Stomach (tissue), 9 donors: ENCODE results near the gene PCDHGA1. TPM values are rescaled to one million over a fixed set of nuclear protein-coding genes. Genes with fewer than 3 reads are reported as not detected.

Experiments used
- DNase-seq, 2 donors: peaks; one replicate each; pipeline versions ENCODE4 v3.0.0 to v3.0.0-alpha.2; 2013 to 2019
- H3K27ac ChIP-seq, 5 donors: fragments of 200-600 bp in 4 of 5; sonication (generic) in 4 of 5; one replicate each; pipeline ENCODE4 v1.5.1; 2013 to 2019; ENCODE audit warnings: mild to moderate bottlenecking in 1 of 5, moderate library complexity in 1 of 5
- H3K27me3 ChIP-seq, 3 donors: fragments of 200-600 bp; sonication (generic); one replicate each; pipeline ENCODE4 v1.5.1; 2017 to 2019; ENCODE audit warnings: mixed run types in 1 of 3
- H3K36me3 ChIP-seq, 4 donors: fragments of 200-600 bp; sonication (generic); 1 replicate in 3 of 4; 2 replicates in 1 of 4; pipeline ENCODE4 v1.5.1; 2016 to 2019
- H3K4me1 ChIP-seq, 4 donors: fragments of 200-600 bp; sonication (generic); one replicate each; pipeline ENCODE4 v1.5.1; 2016 to 2019
- H3K4me3 ChIP-seq, 4 donors: fragments of 200-600 bp; sonication (generic) in 3 of 4; one replicate each; pipeline ENCODE4 v1.5.1; 2016 to 2019; ENCODE audit warnings: mild to moderate bottlenecking in 1 of 4
- H3K9me3 ChIP-seq, 4 donors: fragments of 200-600 bp; sonication (generic); one replicate each; pipeline ENCODE4 v1.5.1; 2016 to 2019
- CTCF ChIP-seq, 7 experiments: fragments of 450-650 bp in 4 of 7; fragments of 200-600 bp in 3 of 7; sonication (generic) in 3 of 7; IDR thresholded peaks; one replicate each; pipeline ENCODE4 v1.5.1; 2016 to 2019; ENCODE audit warnings: antibody characterized with exemption in 7 of 7, control low read depth in 2 of 7, mild to moderate bottlenecking in 1 of 7
- EP300 ChIP-seq: sonication (generic); formaldehyde crosslinking; IDR thresholded peaks from one replicate; pipeline ENCODE4 v1.6.1; 2017; ENCODE audit warnings: antibody characterized with exemption
- POLR2A ChIP-seq, 4 donors: fragments of 450-650 bp; IDR thresholded peaks; one replicate each; pipeline ENCODE4 v1.6.1; 2016; ENCODE audit warnings: antibody characterized with exemption in 4 of 4, control low read depth in 2 of 4, mild to moderate bottlenecking in 1 of 4, moderate library complexity in 1 of 4
- POLR2AphosphoS5 ChIP-seq, 3 donors: sonication (generic); formaldehyde crosslinking; IDR thresholded peaks; one replicate each; pipeline ENCODE4 v1.6.1; 2016; ENCODE audit warnings: antibody characterized with exemption in 3 of 3
- WGBS, 5 donors: extraction: QIAGEN DNeasy Blood & Tissue Kit in 3 of 5; methylation state at CpG; one replicate each; pipeline versions ENCODE4 v1.1.5 to v1.1.7; 2013 to 2018; 5-methylcytosine and 5-hydroxymethylcytosine counted together
- intact Hi-C: fragments of 100-400 bp; cut with DNase I; formaldehyde crosslinking; loops from one replicate; pipeline ENCODE4 v1.15.1; 2023; ENCODE audit warnings: low total_unique reads
- polyA plus RNA-seq, 3 donors: library from polyadenylated mRNA; stranded (reverse); fragments of 200-250 nt; gene quantifications; one replicate each; pipeline ENCODE4 v1.2.3, GENCODE V29; 2013
- total RNA-seq, 5 donors: library from RNA; depleted of rRNA; stranded (reverse); fragments of >200 nt; gene quantifications; one replicate each; pipeline versions ENCODE4 v1.1.0 to v1.2.3, GENCODE V29; 2014 to 2016
- donor health status: healthy with polysubstance abuse.
- donor health status: Bipolar disorder and iron deficiency.
- donor health status: healthy.

The PCDHGA1 gene
- total and polyA plus RNA-seq, 8 donors, result 0.13 to 0.18 TPM; not detected in 6

- H3K4me3 ChIP-seq, result peak overlapping the region in 3 of 4 donors; percentile 2 to 39 (median 23)
Observed at GRCh38 chr5:141492168-141492885, 162.0 kb downstream of the PCDHGA1 start.

DNA sequence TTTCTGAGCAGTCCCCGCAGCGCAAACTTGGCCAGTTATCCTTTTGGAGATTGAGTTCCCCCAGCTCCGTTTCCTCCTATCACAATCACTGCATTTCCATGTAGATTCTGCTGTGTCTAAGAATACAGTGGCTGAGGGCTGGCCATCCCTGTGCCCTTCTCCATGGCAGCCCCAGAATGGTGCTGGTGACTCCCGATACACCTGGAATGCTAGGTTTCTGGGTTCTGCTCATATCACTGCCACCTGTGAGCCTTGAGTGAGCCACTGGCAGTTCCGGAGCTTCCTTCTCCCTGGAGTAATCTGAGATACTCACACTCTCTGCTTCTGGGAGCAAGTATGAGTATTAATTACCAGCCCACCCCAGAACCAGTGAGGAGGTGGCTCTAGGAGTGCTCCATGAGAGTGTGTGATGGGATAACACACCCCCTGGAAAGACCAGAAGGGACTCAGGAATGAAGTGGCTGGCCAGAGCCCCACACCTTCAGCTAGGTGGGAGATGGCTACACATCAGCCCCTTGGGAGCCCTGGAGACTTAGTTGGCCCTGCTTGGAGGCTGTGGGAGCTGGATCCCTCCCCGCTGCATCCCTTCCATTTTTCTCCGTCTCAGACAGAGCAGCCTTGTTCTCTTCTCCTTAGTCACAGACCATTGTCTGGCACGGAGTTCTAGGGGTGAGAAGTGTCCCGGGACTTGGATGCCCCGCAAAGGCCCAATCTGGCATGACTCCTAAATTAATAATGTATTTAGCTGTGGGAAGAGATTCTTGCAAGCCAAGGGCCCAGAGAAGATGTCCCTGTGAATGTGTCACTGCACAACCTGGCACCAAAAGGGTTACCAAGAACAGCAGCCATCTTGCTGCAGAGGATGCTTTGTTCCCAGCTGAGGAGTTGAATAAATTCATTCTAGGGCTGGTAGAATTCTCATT, 163.4 kb downstream of the PCDHGA1 start:
- H3K36me3 ChIP-seq, result peaks cover 0 to 51% (median 12%) of the 10 kb centered on the region in 4 donors
- TF ChIP-seq EP300 (no peak), POLR2A (IDR thresholded peaks at IDR 0.05) (no peak), POLR2AphosphoS5 (IDR thresholded peaks at IDR 0.05) (no peak), CTCF (IDR thresholded peaks at IDR 0.05) (no peak)
- intact Hi-C loops, result no loop called here
- peaks cover 12 to 44% (median 30%) of the 10 kb centered on the region in 4 donors for H3K4me1 ChIP-seq
- H3K9me3 ChIP-seq, result peaks cover 0 to 12% (median 0%) of the 10 kb centered on the region in 4 donors
- peaks cover 0 to 75% (median 28%) of the 10 kb centered on the region in 3 donors for H3K27me3 ChIP-seq
- no peak overlapping the region for H3K4me3 ChIP-seq
- 64 to 93% (median 68%) methylated on average over 5 to 10 of the region's 10 CpGs for WGBS, 5 donors
- H3K27ac ChIP-seq, result peak overlapping the region in 1 of 5 donors; percentile 4
- no peak for DNase-seq

More at GRCh38 chr5:141492168-141492885, 162.0 kb downstream of the PCDHGA1 start:
- peaks cover 0 to 43% (median 9%) of the 10 kb centered on the region in 4 donors for H3K36me3 ChIP-seq
- peaks cover 0 to 12% (median 0%) of the 10 kb centered on the region in 4 donors for H3K9me3 ChIP-seq
- peaks cover 0 to 80% (median 28%) of the 10 kb centered on the region in 3 donors for H3K27me3 ChIP-seq
- intact Hi-C loops, result no loop called here
- peak in 1 of 2 donors; percentile 64 for DNase-seq
- H3K4me1 ChIP-seq, result peaks cover 12 to 50% (median 30%) of the 10 kb centered on the region in 4 donors
- no peak overlapping the region for H3K27ac ChIP-seq
- TF ChIP-seq POLR2A (IDR thresholded peaks at IDR 0.05), result no peak
- TF ChIP-seq POLR2AphosphoS5 (IDR thresholded peaks at IDR 0.05), result no peak
- no peak for TF ChIP-seq EP300
- TF ChIP-seq CTCF (IDR thresholded peaks at IDR 0.05), result no peak
- WGBS, 5 donors, result 19 to 40% (median 34%) methylated on average over 46 to 68 of the region's 68 CpGs

DNA sequence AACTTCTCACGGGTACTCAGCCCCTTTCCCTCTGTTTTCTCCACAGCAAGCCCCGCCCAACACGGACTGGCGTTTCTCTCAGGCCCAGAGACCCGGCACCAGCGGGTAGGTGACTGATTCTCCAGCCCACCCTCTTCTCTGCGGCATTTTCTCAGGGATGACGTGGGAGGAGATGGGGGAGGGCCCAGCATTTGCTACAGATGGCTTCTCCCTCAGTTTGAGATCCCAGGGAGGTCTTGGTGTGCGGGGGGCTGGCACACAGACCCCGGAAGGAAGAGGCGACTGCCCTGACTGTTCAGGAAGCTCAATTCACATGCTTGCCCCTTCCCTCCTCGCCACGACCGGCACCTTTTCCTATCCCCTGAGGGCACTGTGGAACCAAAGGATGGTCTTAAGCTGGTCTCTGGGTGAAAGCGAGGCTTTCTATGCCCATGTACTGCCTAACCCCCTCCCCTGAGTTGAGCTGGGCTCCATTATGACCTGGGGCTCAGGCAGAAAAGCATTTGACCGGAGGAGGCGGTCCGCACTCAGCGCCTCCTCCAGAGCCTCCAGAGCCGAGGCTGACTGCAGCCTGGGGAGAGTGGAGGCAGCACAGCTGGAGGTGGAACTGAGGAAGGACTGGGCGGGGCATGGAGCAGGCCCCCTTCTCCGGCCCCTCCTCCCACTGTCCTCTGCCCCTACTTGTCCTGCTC, 164.6 kb downstream of the PCDHGA1 start:
- H3K4me1 ChIP-seq, result peaks cover 12 to 41% (median 27%) of the 10 kb centered on the region in 4 donors
- H3K36me3 ChIP-seq, result peaks cover 0 to 40% (median 14%) of the 10 kb centered on the region in 4 donors
- H3K9me3 ChIP-seq, result peaks cover 0 to 12% (median 0%) of the 10 kb centered on the region in 4 donors
- 40 to 63% (median 52%) methylated on average over 17 to 22 of the region's 22 CpGs for WGBS, 5 donors
- intact Hi-C loops, result no loop called here
- peak in 1 of 2 donors; percentile 59 for DNase-seq
- H3K4me3 ChIP-seq, result no peak overlapping the region
- H3K27me3 ChIP-seq, result peaks cover 0 to 64% (median 28%) of the 10 kb centered on the region in 3 donors
- peak overlapping the region in 2 of 5 donors; percentile 3 to 10 for H3K27ac ChIP-seq
- TF ChIP-seq POLR2AphosphoS5 (IDR thresholded peaks at IDR 0.05), result no peak
- no peak for TF ChIP-seq CTCF (IDR thresholded peaks at IDR 0.05)
- TF ChIP-seq POLR2A (IDR thresholded peaks at IDR 0.05), result no peak
- TF ChIP-seq EP300, result no peak
